SHP77 (cell line): ENCODE measurements around the gene NWD2.
"Not testable (repeated sequence)": the region's sequence is repeated elsewhere in the genome, so short reads cannot be mapped to it uniquely, and the experiment has no call there.

Experiments
- DNase-seq, 2 experiments: peaks; one replicate each; lab custom pipeline; 2025; lab: John Stamatoyannopoulos, UW

Gene NWD2

GRCh38 chr4:37397505-37397904 is 153.0 kb downstream of the NWD2 start:
- DNase-seq: no peak

GRCh38 chr4:37400241-37400881 is 155.8 kb downstream of the NWD2 start:
- no peak for DNase-seq

- not testable (repeated sequence) for DNase-seq
Measured at GRCh38 chr4:37407938-37408826, 163.6 kb downstream of the NWD2 start.

- not testable (repeated sequence) for DNase-seq
Measured at GRCh38 chr4:37413612-37414011, 169.1 kb downstream of the NWD2 start.

GRCh38 chr4:37415845-37416369 is 171.4 kb downstream of the NWD2 start:
- DNase-seq: no peak

- no peak for DNase-seq
Measured at GRCh38 chr4:37421614-37422013, 177.1 kb downstream of the NWD2 start.

- DNase-seq: no peak
Measured at GRCh38 chr4:37422102-37422501, 177.6 kb downstream of the NWD2 start.

GRCh38 chr4:37422638-37423037 is 178.1 kb downstream of the NWD2 start:
- no peak for DNase-seq

- no peak for DNase-seq
Measured at GRCh38 chr4:37423310-37423709, 178.8 kb downstream of the NWD2 start.

- no peak for DNase-seq
Measured at GRCh38 chr4:37424753-37425152, 180.2 kb downstream of the NWD2 start.

GRCh38 chr4:37425857-37426256 is 181.3 kb downstream of the NWD2 start:
- no peak for DNase-seq

- no peak for DNase-seq
Measured at GRCh38 chr4:37427193-37427592, 182.7 kb downstream of the NWD2 start.

GRCh38 chr4:37429906-37430305 is 185.4 kb downstream of the NWD2 start:
- no peak for DNase-seq

- DNase-seq: no peak
Measured at GRCh38 chr4:37430718-37431416, 186.3 kb downstream of the NWD2 start.

GRCh38 chr4:37431417-37431743 is 186.8 kb downstream of the NWD2 start:
- no peak for DNase-seq

GRCh38 chr4:37434469-37434868 is 189.9 kb downstream of the NWD2 start:
- DNase-seq: no peak

- DNase-seq: no peak
Measured at GRCh38 chr4:37436546-37436945, 192.0 kb downstream of the NWD2 start.

GRCh38 chr4:37437163-37437562 is 192.6 kb downstream of the NWD2 start:
- DNase-seq: no peak

- DNase-seq: no peak
Measured at GRCh38 chr4:37438564-37439279, 194.2 kb downstream of the NWD2 start.

GRCh38 chr4:37439809-37440474 is 195.4 kb downstream of the NWD2 start:
- DNase-seq: no peak

GRCh38 chr4:37440501-37440900 is 196.0 kb downstream of the NWD2 start:
- DNase-seq: no peak
